Measurements from ENCODE around the gene DSCAM.

GRCh38 chr21:40704141-40704540 is 142.8 kb downstream of the DSCAM start:
- no peak for TF ChIP-seq POLR2A (IDR thresholded peaks at IDR 0.05)
- TF ChIP-seq CTCF (IDR thresholded peaks at IDR 0.05), result no peak

All from uterus (tissue), 2 donors.